H1 (cell line): Measurements from ENCODE around the gene SYT14. TPM values are rescaled to one million over a fixed set of nuclear protein-coding genes. Genes with fewer than 3 reads are reported as not detected.

ENCODE experiments used
- CTCF ChIA-PET: fragments of 300-600 bp; sonication (Branson Sonifier 250); formaldehyde crosslinking; loops from one replicate; lab custom pipeline; 2021; ENCODE audit not compliant: partially characterized antibody; lab: Charles Lee
- POLR2A ChIA-PET: fragments of 300-600 bp; sonication (Branson Sonifier 250); formaldehyde crosslinking; loops from one replicate; lab custom pipeline; 2021; ENCODE audit warnings: inconsistent platforms; ENCODE audit not compliant: partially characterized antibody; lab: Charles Lee
- DNase-seq, 2 experiments: peaks; one replicate each; pipeline versions ENCODE4 v3.0.0 to v3.0.0-alpha.2; 2010 to 2022; ENCODE audit warnings: low spot score in 2 of 2, low read depth in 1 of 2, mixed read lengths in 1 of 2
- FAIRE-seq: peaks from 2 replicates; lab custom pipeline; 2011; peaks lifted over from hg19 to GRCh38; lab: Jason Lieb, UNC
- H2AFZ ChIP-seq: 2 replicates; pipeline ENCODE4 v1.8.1; 2012; ENCODE audit warnings: low read length, inconsistent platforms
- H2AK5ac ChIP-seq: 2 replicates; pipeline ENCODE4 v1.6.1; 2013; ENCODE audit warnings: low read depth, low read length
- H2BK120ac ChIP-seq: replicated peaks from 2 replicates; pipeline ENCODE3; 2013; ENCODE audit warnings: low read depth, low read length, inconsistent platforms
- H2BK12ac ChIP-seq: 2 replicates; pipeline ENCODE4 v1.6.1; 2013; ENCODE audit warnings: low read depth, low read length
- H2BK15ac ChIP-seq: 2 replicates; pipeline ENCODE4 v1.6.1; 2013; ENCODE audit warnings: low read length
- H2BK20ac ChIP-seq: 2 replicates; pipeline ENCODE4 v1.6.1; 2013; ENCODE audit warnings: low read length
- H2BK5ac ChIP-seq: 2 replicates; pipeline ENCODE4 v1.6.1; 2013; ENCODE audit warnings: low read depth, low read length
- H3K14ac ChIP-seq: 2 replicates; pipeline ENCODE4 v1.6.1; 2013; ENCODE audit warnings: inconsistent platforms; ENCODE audit not compliant: insufficient read length
- H3K18ac ChIP-seq: 2 replicates; pipeline ENCODE4 v1.6.1; 2013; ENCODE audit warnings: low read length; ENCODE audit errors: extremely low read depth
- H3K23ac ChIP-seq: 2 replicates; pipeline ENCODE4 v1.6.1; 2013; ENCODE audit warnings: inconsistent platforms; ENCODE audit not compliant: insufficient read length
- H3K23me2 ChIP-seq: 2 replicates; pipeline ENCODE4 v1.6.1; 2013; ENCODE audit warnings: low read depth, low read length
- H3K27ac ChIP-seq: 2 replicates; pipeline ENCODE4 v1.6.1; 2011; ENCODE audit warnings: low read depth, low read length, inconsistent platforms
- H3K27me3 ChIP-seq, 4 experiments: replicated peaks in 1 of 4; 1 replicate in 1 of 4; 2 replicates in 3 of 4; pipeline versions ENCODE4 v1.6.1 to v1.8.1; 2011 to 2013; ENCODE audit warnings: low read length in 3 of 4, mild to moderate bottlenecking in 3 of 4, inconsistent platforms in 2 of 4, mixed read lengths in 2 of 4, moderate library complexity in 1 of 4; ENCODE audit not compliant: control insufficient read depth in 3 of 4, insufficient read depth in 3 of 4; ENCODE audit errors: extremely low read depth in 1 of 4
- H3K36me3 ChIP-seq, 4 experiments: 2 replicates each; pipeline versions ENCODE4 v1.6.1 to v1.8.1; 2011 to 2013; ENCODE audit warnings: mild to moderate bottlenecking in 4 of 4, low read length in 3 of 4, moderate library complexity in 2 of 4, control low read depth in 1 of 4, inconsistent platforms in 1 of 4; ENCODE audit not compliant: insufficient read depth in 4 of 4, control insufficient read depth in 2 of 4
- H3K4ac ChIP-seq: replicated peaks from 2 replicates; pipeline ENCODE3; 2013; ENCODE audit warnings: low read length, low read depth, mixed read lengths, inconsistent platforms; ENCODE audit not compliant: insufficient read length
- H3K4me1 ChIP-seq, 4 experiments: replicated peaks in 1 of 4; 1 replicate in 1 of 4; 2 replicates in 3 of 4; pipeline versions ENCODE4 v1.6.1 to v1.8.1; 2011 to 2013; ENCODE audit warnings: low read length in 3 of 4, inconsistent platforms in 2 of 4, mixed read lengths in 1 of 4; ENCODE audit not compliant: insufficient read depth in 4 of 4, control insufficient read depth in 3 of 4
- H3K4me2 ChIP-seq, 2 experiments: 2 replicates each; pipeline versions ENCODE4 v1.6.1 to v1.8.1; 2011 to 2013; ENCODE audit warnings: low read depth in 2 of 2, low read length in 2 of 2, control low read depth in 1 of 2, inconsistent platforms in 1 of 2, mild to moderate bottlenecking in 1 of 2; ENCODE audit not compliant: insufficient read depth in 1 of 2
- H3K4me3 ChIP-seq, 4 experiments: fragments of 200-600, 300-600 bp in 1 of 4; sonication (generic), shearing (Covaris generic), sonication (Bioruptor Twin) in 1 of 4; 2 replicates each; pipeline versions ENCODE4 v1.5.1 to v1.8.1; 2011 to 2016; ENCODE audit warnings: low read length in 4 of 4, low read depth in 3 of 4, control low read depth in 2 of 4, inconsistent platforms in 2 of 4, mild to moderate bottlenecking in 2 of 4, mixed read lengths in 1 of 4, moderate library complexity in 1 of 4; ENCODE audit not compliant: insufficient read depth in 2 of 4; ENCODE audit errors: extremely low read depth in 1 of 4
- H3K56ac ChIP-seq: replicated peaks from 2 replicates; pipeline ENCODE3; 2013; ENCODE audit warnings: low read depth, mild to moderate bottlenecking, mixed read lengths, low read length, inconsistent platforms; ENCODE audit not compliant: insufficient read length
- H3K79me1 ChIP-seq: 2 replicates; pipeline ENCODE4 v1.6.1; 2013; ENCODE audit warnings: low read depth, low read length, control low read depth
- H3K79me2 ChIP-seq, 2 experiments: 2 replicates each; pipeline versions ENCODE4 v1.6.1 to v1.8.1; 2012 to 2013; ENCODE audit warnings: low read length in 2 of 2, mild to moderate bottlenecking in 2 of 2, inconsistent platforms in 1 of 2; ENCODE audit not compliant: insufficient read depth in 2 of 2, control insufficient read depth in 1 of 2
- H3K9ac ChIP-seq, 4 experiments: replicated peaks in 1 of 4; 1 replicate in 1 of 4; 2 replicates in 3 of 4; pipeline versions ENCODE4 v1.6.1 to v1.8.1; 2011 to 2013; ENCODE audit warnings: low read depth in 3 of 4, low read length in 3 of 4, control low read depth in 2 of 4, mild to moderate bottlenecking in 2 of 4, moderate library complexity in 2 of 4, inconsistent platforms in 1 of 4; ENCODE audit errors: extremely low read depth in 1 of 4
- H3K9me3 ChIP-seq, 2 experiments: 2 replicates each; pipeline versions ENCODE4 v1.6.1 to v1.8.1; 2012 to 2013; ENCODE audit warnings: mild to moderate bottlenecking in 2 of 2, moderate library complexity in 2 of 2, control low read depth in 1 of 2, inconsistent platforms in 1 of 2, low read depth in 1 of 2, low read length in 1 of 2, mixed read lengths in 1 of 2; ENCODE audit not compliant: insufficient read depth in 2 of 2
- H4K20me1 ChIP-seq, 2 experiments: replicated peaks in 1 of 2; 2 replicates each; pipeline versions ENCODE3 to v1.8.1; 2011 to 2013; ENCODE audit warnings: inconsistent platforms in 2 of 2, low read length in 2 of 2, mild to moderate bottlenecking in 1 of 2; ENCODE audit not compliant: insufficient read depth in 2 of 2, control insufficient read depth in 1 of 2
- H4K5ac ChIP-seq: 2 replicates; pipeline ENCODE4 v1.6.1; 2013; ENCODE audit warnings: low read length, low read depth, mixed read lengths, inconsistent platforms; ENCODE audit not compliant: insufficient read length
- H4K8ac ChIP-seq: 2 replicates; pipeline ENCODE4 v1.8.0; 2013; ENCODE audit warnings: mild to moderate bottlenecking, moderate library complexity, low read length, inconsistent platforms; ENCODE audit not compliant: insufficient read depth; ENCODE audit errors: extremely low read depth
- H4K91ac ChIP-seq: replicated peaks from 2 replicates; pipeline ENCODE3; 2013; ENCODE audit warnings: low read length, mixed read lengths, inconsistent platforms; ENCODE audit not compliant: insufficient read length
- BCL11A ChIP-seq, 2 experiments: IDR thresholded peaks; one replicate each; pipeline ENCODE4 v1.6.1; 2011; ENCODE audit warnings: low read depth in 2 of 2, low read length in 2 of 2, mild to moderate bottlenecking in 2 of 2
- CHD2 ChIP-seq: IDR thresholded peaks from 2 replicates; pipeline ENCODE4 v1.6.1; 2012; ENCODE audit warnings: low read length, improper control_type of control experiment
- EGR1 ChIP-seq: IDR thresholded peaks from 2 replicates; pipeline ENCODE4 v1.6.1; 2011; ENCODE audit warnings: low read depth, low read length, borderline replicate concordance
- EZH2 ChIP-seq: fragments of 200-600 bp; sonication (generic); IDR thresholded peaks from 2 replicates; pipeline ENCODE4 v1.7.1; 2012; ENCODE audit warnings: low read depth, mild to moderate bottlenecking, moderate library complexity, low read length, inconsistent platforms; ENCODE audit not compliant: severe bottlenecking
- JUND ChIP-seq: IDR thresholded peaks from 2 replicates; pipeline ENCODE4 v1.6.1; 2011; ENCODE audit warnings: mild to moderate bottlenecking, improper control_type of control experiment, low read length
- MAFK ChIP-seq: IDR thresholded peaks from 2 replicates; pipeline ENCODE4 v1.6.1; 2012; ENCODE audit warnings: low read depth, mild to moderate bottlenecking, improper control_type of control experiment, low read length
- NANOG ChIP-seq: IDR thresholded peaks from 2 replicates; pipeline ENCODE4 v1.6.1; 2011; ENCODE audit warnings: low read length, low read depth, mild to moderate bottlenecking, inconsistent platforms; ENCODE audit not compliant: insufficient read depth, poor library complexity, severe bottlenecking
- RFX5 ChIP-seq: IDR thresholded peaks from 2 replicates; pipeline ENCODE4 v1.6.1; 2011; ENCODE audit warnings: low read depth, low read length, improper control_type of control experiment, borderline replicate concordance
- TEAD4 ChIP-seq: IDR thresholded peaks from 2 replicates; pipeline ENCODE4 v1.6.1; 2012; ENCODE audit warnings: low read depth, low read length, inconsistent platforms, mixed read lengths
- YY1 ChIP-seq: IDR thresholded peaks from 2 replicates; pipeline ENCODE4 v1.6.1; 2011; ENCODE audit warnings: low read depth, mild to moderate bottlenecking, low read length
- WGBS, 2 experiments: shearing (Covaris generic) in 1 of 2; methylation state at CpG; one replicate each; pipeline versions ENCODE4 v1.1.6 to v1.1.7; 2013 to 2015; ENCODE audit warnings: low lambda C conversion rate in 2 of 2, mixed read lengths in 2 of 2, inconsistent platforms in 1 of 2, low coverage in 1 of 2, missing lambda C conversion rate in 1 of 2; ENCODE audit not compliant: insufficient replicate concordance in 2 of 2, insufficient coverage in 1 of 2, insufficient read length in 1 of 2; ENCODE audit errors: extremely low coverage in 1 of 2, missing lambda C conversion rate in 1 of 2; 5-methylcytosine and 5-hydroxymethylcytosine counted together
- polyA plus RNA-seq, 7 experiments: library from polyadenylated mRNA; depleted of rRNA in 3 of 7; stranded (reverse) in 5 of 7; unstranded in 2 of 7; fragments of >200 nt in 5 of 7; fragments of 200-250 nt in 2 of 7; gene quantifications; 1 replicate in 5 of 7; 2 replicates in 1 of 7; 4 replicates in 1 of 7; pipeline versions ENCODE4 v1.2.1 to v1.2.3, GENCODE V29; 2011 to 2013; ENCODE audit warnings: missing spikeins in 2 of 7, mixed read lengths in 2 of 7
- total RNA-seq: library from RNA; stranded (reverse); fragmentation: NEBNext Ultra II Directional; extraction: Animal tissue kit (Norgen Biotek cat#: 25700); gene quantifications from 2 replicates; pipeline ENCODE4 v1.2.1, GENCODE V29; 2021
- TF ChIP-seq, protein P1 (sequence below): IDR thresholded peaks from 2 replicates; pipeline ENCODE4 v1.6.1; 2011; ENCODE audit warnings: low read length, improper control_type of control experiment
- TF ChIP-seq, protein P2 (sequence below): IDR thresholded peaks from 2 replicates; pipeline ENCODE4 v1.6.1; 2012; ENCODE audit warnings: inconsistent platforms

Gene SYT14
- total and polyA plus RNA-seq, 2 of the 8 experiments (the other 6 are each of a cell fraction or from before 2014, with no cell fraction given): 2.3 to 18.4 TPM

DNA sequence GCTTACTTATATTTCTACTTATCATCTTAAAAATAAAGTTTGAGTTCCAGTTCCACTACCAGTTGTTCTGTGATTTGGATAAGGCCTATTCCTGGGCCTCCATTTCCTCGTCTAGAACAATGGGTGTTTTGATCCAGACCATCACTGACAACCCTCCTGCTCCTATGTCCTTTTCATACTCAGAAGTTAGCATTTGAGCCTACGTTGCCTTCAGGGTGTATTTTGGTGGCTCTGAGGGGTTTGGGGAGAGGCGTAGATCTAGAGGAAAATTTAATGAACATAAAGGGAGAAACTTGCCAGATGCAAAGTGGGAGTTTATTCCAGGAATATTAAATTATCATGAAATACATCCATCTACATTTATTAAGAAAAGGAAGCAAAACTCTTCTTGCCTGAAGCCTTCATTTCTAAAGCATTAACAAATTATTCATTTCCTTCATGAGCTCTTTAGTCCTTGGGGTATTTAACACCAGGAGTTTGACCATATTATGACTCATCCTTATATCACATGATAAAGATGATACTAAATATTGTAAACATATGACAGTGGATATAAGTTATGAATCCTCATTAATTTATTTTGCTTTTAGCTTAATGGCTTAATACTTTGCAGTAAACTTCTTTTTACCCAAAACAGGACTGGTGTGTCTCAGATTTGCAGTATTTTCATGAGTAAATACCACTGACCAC lies 47.2 kb upstream of the SYT14 start:
- Histone ChIP-seq H3K4ac (no peak overlapping the region), H3K4me3 (no peak overlapping the region), H2BK120ac (no peak overlapping the region), H2BK12ac (no peak overlapping the region), H3K27me3 (no peaks in the 10 kb centered on the region), H2BK5ac (no peak overlapping the region), H3K27ac (no peak overlapping the region), H2BK20ac (no peak overlapping the region), H3K79me2 (no peaks in the 10 kb centered on the region), H3K4me2 (no peak overlapping the region), H2AK5ac (no peak overlapping the region), H3K79me1 (no peaks in the 10 kb centered on the region), H3K56ac (no peak overlapping the region), H2AFZ (no peak overlapping the region), H3K18ac (no peak overlapping the region), H3K4me1 (no peaks in the 10 kb centered on the region), H3K23ac (no peak overlapping the region), H4K5ac (no peak overlapping the region), H3K36me3 (no peaks in the 10 kb centered on the region), H4K8ac (no peak overlapping the region), H4K20me1 (no peaks in the 10 kb centered on the region), H3K14ac (no peak overlapping the region), H2BK15ac (no peak overlapping the region), H3K23me2 (no peaks in the 10 kb centered on the region), H4K91ac (no peak overlapping the region), H3K9ac (no peak overlapping the region), H3K9me3 (peaks cover 0 to 6% of the 10 kb centered on the region in 2 experiments; a peak in 1 of 4 replicates)
- 72% methylated on average over 3 of the region's 3 CpGs; no CpG with 5 or more reads in 1 of the 2 experiments for WGBS, 2 experiments
- FAIRE-seq (no peak), DNase-seq (no peak)
- ChIA-PET POLR2A (no interaction called here), CTCF (interaction anchor here (0.8 to 4.4 kb wide), 3 partner anchors 9 to 46 kb away, joined by 3 to 18 read pairs (median 4); no protein-coding TSS in a partner anchor)
- TF ChIP-seq TEAD4 (no peak), NANOG (no peak), RFX5 (no peak), CHD2 (no peak), EGR1 (no peak), BCL11A (IDR thresholded peaks at IDR 0.05; ENCODE audit: low read depth in 2 of 2, low read length in 2 of 2) (no peak), EZH2 (no peak), JUND (no peak), YY1 (no peak), MAFK (no peak)
- TF ChIP-seq, protein P1, sequence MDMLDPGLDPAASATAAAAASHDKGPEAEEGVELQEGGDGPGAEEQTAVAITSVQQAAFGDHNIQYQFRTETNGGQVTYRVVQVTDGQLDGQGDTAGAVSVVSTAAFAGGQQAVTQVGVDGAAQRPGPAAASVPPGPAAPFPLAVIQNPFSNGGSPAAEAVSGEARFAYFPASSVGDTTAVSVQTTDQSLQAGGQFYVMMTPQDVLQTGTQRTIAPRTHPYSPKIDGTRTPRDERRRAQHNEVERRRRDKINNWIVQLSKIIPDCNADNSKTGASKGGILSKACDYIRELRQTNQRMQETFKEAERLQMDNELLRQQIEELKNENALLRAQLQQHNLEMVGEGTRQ: no peak
- TF ChIP-seq, protein P2, sequence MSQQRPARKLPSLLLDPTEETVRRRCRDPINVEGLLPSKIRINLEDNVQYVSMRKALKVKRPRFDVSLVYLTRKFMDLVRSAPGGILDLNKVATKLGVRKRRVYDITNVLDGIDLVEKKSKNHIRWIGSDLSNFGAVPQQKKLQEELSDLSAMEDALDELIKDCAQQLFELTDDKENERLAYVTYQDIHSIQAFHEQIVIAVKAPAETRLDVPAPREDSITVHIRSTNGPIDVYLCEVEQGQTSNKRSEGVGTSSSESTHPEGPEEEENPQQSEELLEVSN: no peak
